Keratinocyte (primary cell): Measurements from ENCODE around the gene SHD. TPM values are rescaled to one million over a fixed set of nuclear protein-coding genes. Genes with fewer than 3 reads are reported as not detected.
A peak's percentile ranks its signal among the peaks of the same experiment; 100 is the strongest.
"Not testable (repeated sequence)": the region's sequence is repeated elsewhere in the genome, so short reads cannot be mapped to it uniquely, and the experiment has no call there.

Experiments
- DNase-seq: peaks from one replicate; pipeline ENCODE4 v3.0.0-alpha.2; 2011; ENCODE audit warnings: low read depth, missing footprints, low spot score
- FAIRE-seq: peaks from 2 replicates; lab custom pipeline; 2011; peaks lifted over from hg19 to GRCh38; lab: Jason Lieb, UNC
- H2AFZ ChIP-seq: 2 replicates; pipeline ENCODE4 v1.6.0; 2012; ENCODE audit warnings: low read length, control low read depth, inconsistent platforms; ENCODE audit not compliant: control insufficient read depth
- H3K27ac ChIP-seq: 2 replicates; pipeline ENCODE4 v1.5.1; 2011; ENCODE audit warnings: low read length; ENCODE audit not compliant: control insufficient read depth, insufficient read depth
- H3K27me3 ChIP-seq: 3 replicates; pipeline ENCODE4 v1.6.0; 2011; ENCODE audit warnings: low read length; ENCODE audit not compliant: control insufficient read depth, insufficient read depth; ENCODE audit errors: extremely low read depth
- H3K36me3 ChIP-seq, 2 experiments: 2 replicates in 1 of 2; 3 replicates in 1 of 2; pipeline ENCODE4 v1.5.1; 2011; ENCODE audit warnings: low read length in 2 of 2, mild to moderate bottlenecking in 1 of 2; ENCODE audit not compliant: control insufficient read depth in 2 of 2, insufficient read depth in 2 of 2; ENCODE audit errors: extremely low read depth in 1 of 2
- H3K4me1 ChIP-seq: 3 replicates; pipeline ENCODE4 v1.5.1; 2011; ENCODE audit warnings: low read length; ENCODE audit not compliant: control insufficient read depth, insufficient read depth; ENCODE audit errors: extremely low read depth
- H3K4me2 ChIP-seq: 3 replicates; pipeline ENCODE4 v1.6.0; 2011; ENCODE audit warnings: low read depth, low read length; ENCODE audit not compliant: control insufficient read depth, insufficient read depth; ENCODE audit errors: extremely low read depth
- H3K4me3 ChIP-seq, 3 experiments: fragments of 200-600 bp in 1 of 3; sonication (generic) in 1 of 3; 2 replicates in 2 of 3; 3 replicates in 1 of 3; pipeline ENCODE4 v1.5.1; 2011 to 2016; ENCODE audit warnings: low read length in 3 of 3, mild to moderate bottlenecking in 3 of 3, control low read depth in 2 of 3, inconsistent platforms in 1 of 3, low read depth in 1 of 3, mixed read lengths in 1 of 3, mixed run types in 1 of 3, moderate library complexity in 1 of 3; ENCODE audit not compliant: control insufficient read depth in 2 of 3, insufficient read depth in 2 of 3; ENCODE audit errors: extremely low read depth in 1 of 3
- H3K79me2 ChIP-seq: 2 replicates; pipeline ENCODE4 v1.6.0; 2012; ENCODE audit warnings: low read length; ENCODE audit not compliant: control insufficient read depth, insufficient read depth
- H3K9ac ChIP-seq: 3 replicates; pipeline ENCODE4 v1.6.0; 2011; ENCODE audit warnings: low read length; ENCODE audit not compliant: control insufficient read depth, insufficient read depth; ENCODE audit errors: extremely low read depth
- H3K9me1 ChIP-seq: 3 replicates; pipeline ENCODE4 v1.6.0; 2011; ENCODE audit warnings: low read length; ENCODE audit not compliant: control insufficient read depth, insufficient read depth; ENCODE audit errors: extremely low read depth
- H3K9me3 ChIP-seq: 2 replicates; pipeline ENCODE4 v1.5.1; 2012; ENCODE audit warnings: low read depth, low read length; ENCODE audit not compliant: control insufficient read depth
- H4K20me1 ChIP-seq: 3 replicates; pipeline ENCODE4 v1.6.0; 2011; ENCODE audit warnings: low read length; ENCODE audit not compliant: control insufficient read depth, insufficient read depth; ENCODE audit errors: extremely low read depth
- EZH2 ChIP-seq: IDR thresholded peaks from one replicate; pipeline ENCODE4 v1.6.1; 2012; ENCODE audit warnings: inconsistent platforms, mild to moderate bottlenecking, low read length, moderate library complexity
- dilution Hi-C: fragments of 300-500 bp; cut with MboI; formaldehyde crosslinking; loops from one replicate; pipeline ENCODE4 v1.7.0; 2020; ENCODE audit warnings: low sequenced_read_pairs; ENCODE audit not compliant: extremely low pct_ligation_motif_present
- polyA minus RNA-seq, 3 experiments: library from RNA; depleted of rRNA, polyadenylated mRNA; stranded (reverse); fragments of >200 nt; gene quantifications; 1 replicate in 1 of 3; 2 replicates in 1 of 3; 3 replicates in 1 of 3; pipeline ENCODE4 v1.2.3, GENCODE V29; 2011
- polyA plus RNA-seq, 5 experiments: library from polyadenylated mRNA; depleted of rRNA in 3 of 5; stranded (reverse) in 3 of 5; stranded (forward) in 1 of 5; unstranded in 1 of 5; fragments of >200 nt; gene quantifications; 1 replicate in 1 of 5; 2 replicates in 3 of 5; 3 replicates in 1 of 5; pipeline versions ENCODE4 v1.2.1 to v1.2.3, GENCODE V29; 2011 to 2012; ENCODE audit warnings: missing spikeins in 2 of 5, low read depth in 1 of 5, low replicate concordance in 1 of 5
- TF ChIP-seq, protein P1 (sequence below), 3 experiments: IDR thresholded peaks in 1 of 3; conservative IDR thresholded peaks in 1 of 3; optimal IDR thresholded peaks in 1 of 3; 2 replicates in 2 of 3; 3 replicates in 1 of 3; pipeline versions ENCODE3 to v1.5.1; 2011; ENCODE audit warnings: low read length in 3 of 3, mild to moderate bottlenecking in 3 of 3, moderate library complexity in 2 of 3, control low read depth in 1 of 3, inconsistent platforms in 1 of 3; ENCODE audit not compliant: insufficient read depth in 2 of 3; ENCODE audit errors: extremely low read depth in 1 of 3

SHD gene, protein sequence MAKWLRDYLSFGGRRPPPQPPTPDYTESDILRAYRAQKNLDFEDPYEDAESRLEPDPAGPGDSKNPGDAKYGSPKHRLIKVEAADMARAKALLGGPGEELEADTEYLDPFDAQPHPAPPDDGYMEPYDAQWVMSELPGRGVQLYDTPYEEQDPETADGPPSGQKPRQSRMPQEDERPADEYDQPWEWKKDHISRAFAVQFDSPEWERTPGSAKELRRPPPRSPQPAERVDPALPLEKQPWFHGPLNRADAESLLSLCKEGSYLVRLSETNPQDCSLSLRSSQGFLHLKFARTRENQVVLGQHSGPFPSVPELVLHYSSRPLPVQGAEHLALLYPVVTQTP
- polyA plus RNA-seq (not detected in 3 replicates), polyA minus RNA-seq (not detected in 3 replicates)
- polyA plus RNA-seq (2011; ENCODE audit: low read depth), result not detected
- not detected in 2 replicates for polyA plus RNA-seq (2011; cell fraction: cytosol; rRNA removed)
- not detected in 2 replicates for polyA plus RNA-seq (2011; cell fraction: nucleus; rRNA removed)
- not detected in 2 replicates for polyA plus RNA-seq (2012; ENCODE audit: low replicate concordance)
- polyA minus RNA-seq (2011; cell fraction: cytosol; rRNA and poly(A)+ RNA removed), result not detected
- not detected in 2 replicates for polyA minus RNA-seq (2011; cell fraction: nucleus; rRNA and poly(A)+ RNA removed)

DNA sequence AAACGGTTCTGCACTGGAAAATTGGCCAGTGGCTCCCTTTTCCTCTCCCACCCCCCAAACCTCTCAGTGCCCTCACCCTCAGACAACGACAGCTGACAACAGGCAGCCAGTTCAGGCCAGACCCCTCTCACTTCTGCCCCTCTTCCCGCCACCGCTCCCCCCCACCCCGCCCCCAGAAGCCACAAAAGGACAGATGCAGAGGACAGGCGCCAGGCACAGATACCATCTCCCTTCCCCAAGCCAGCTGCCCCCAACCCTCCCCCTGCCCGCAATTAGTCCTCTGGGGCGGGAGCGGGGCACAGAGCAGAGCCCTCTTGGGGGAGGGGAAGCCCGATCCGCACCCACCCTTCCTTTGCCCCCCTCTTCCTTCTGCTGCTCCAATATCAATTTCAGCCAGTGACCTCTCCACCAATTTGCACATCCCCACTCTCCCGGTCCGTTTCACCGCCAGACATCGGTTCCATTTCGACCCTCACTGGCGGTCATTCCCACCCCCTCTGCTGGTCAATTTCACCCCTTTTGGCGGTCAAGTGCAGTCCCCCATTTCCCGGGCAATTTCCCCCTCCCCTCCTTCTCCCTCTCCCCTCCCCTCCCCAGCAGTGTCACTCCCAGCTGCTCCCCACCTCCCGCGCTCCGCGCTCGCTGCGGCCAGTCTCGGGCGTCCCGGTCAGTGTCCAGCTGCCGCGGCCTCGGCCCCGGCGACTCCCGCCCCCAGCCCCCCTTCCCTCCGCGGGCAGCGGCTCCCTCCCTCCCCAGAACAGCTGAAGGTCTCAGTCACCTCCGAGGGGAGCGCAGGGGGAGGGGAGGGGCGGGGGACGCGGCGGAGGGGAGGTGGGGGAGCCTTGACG, at the start of gene SHD:
TSS of gene SHD (plus strand) at position 848 of the 848 bp plus-strand sequence. CDS start 798 bp downstream, outside the sequence.
- FAIRE-seq, result no peak

DNA sequence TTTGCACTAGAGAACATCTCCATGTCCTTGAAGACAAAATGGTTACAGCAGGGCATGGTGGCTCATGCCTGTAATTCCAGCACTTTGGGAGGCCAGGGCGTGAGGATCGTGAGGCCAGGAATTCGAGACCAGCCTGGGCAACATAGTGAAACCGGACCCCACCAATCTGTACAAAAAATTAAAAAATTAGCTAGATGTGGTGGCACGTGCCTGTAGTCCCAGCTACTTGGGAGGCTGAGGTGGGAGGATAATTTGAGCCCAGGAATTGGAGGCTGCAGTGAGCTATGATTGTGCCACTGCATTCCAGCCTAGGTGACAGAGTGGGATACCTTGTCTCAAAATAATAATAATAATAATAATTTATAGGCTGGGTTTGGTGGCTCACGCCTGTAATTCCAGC, 48.8 kb upstream of the SHD start:
- H3K4me2 ChIP-seq, FAIRE-seq, dilution Hi-C loops: not testable (repeated sequence)

More for the DNA sequence above, at the start of gene SHD:
- no peaks in the 10 kb centered on the region for H3K4me1 ChIP-seq
- H3K36me3 ChIP-seq, result no peaks in the 10 kb centered on the region
- H3K9me1 ChIP-seq, result no peaks in the 10 kb centered on the region
- H3K9me3 ChIP-seq, result no peaks in the 10 kb centered on the region
- no peak for DNase-seq
- H3K4me2 ChIP-seq, result no peak within 1 kb of the TSS
- H3K79me2 ChIP-seq, result no peaks in the 10 kb centered on the region
- H2AFZ ChIP-seq, result no peak within 1 kb of the TSS
- TF ChIP-seq, protein P1, sequence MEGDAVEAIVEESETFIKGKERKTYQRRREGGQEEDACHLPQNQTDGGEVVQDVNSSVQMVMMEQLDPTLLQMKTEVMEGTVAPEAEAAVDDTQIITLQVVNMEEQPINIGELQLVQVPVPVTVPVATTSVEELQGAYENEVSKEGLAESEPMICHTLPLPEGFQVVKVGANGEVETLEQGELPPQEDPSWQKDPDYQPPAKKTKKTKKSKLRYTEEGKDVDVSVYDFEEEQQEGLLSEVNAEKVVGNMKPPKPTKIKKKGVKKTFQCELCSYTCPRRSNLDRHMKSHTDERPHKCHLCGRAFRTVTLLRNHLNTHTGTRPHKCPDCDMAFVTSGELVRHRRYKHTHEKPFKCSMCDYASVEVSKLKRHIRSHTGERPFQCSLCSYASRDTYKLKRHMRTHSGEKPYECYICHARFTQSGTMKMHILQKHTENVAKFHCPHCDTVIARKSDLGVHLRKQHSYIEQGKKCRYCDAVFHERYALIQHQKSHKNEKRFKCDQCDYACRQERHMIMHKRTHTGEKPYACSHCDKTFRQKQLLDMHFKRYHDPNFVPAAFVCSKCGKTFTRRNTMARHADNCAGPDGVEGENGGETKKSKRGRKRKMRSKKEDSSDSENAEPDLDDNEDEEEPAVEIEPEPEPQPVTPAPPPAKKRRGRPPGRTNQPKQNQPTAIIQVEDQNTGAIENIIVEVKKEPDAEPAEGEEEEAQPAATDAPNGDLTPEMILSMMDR (optimal IDR thresholded peaks at IDR 0.05 in 1 of 3, IDR thresholded peaks at IDR 0.05 in 1 of 3, conservative IDR thresholded peaks at IDR 0.05 in 1 of 3; ENCODE audit: extremely low read depth in 1 of 3, insufficient read depth in 2 of 3, low read length in 3 of 3), result no peak
- TF ChIP-seq EZH2, result peak; percentile 50
- H3K27me3 ChIP-seq, result peaks cover 33% of the 10 kb centered on the region
- no peak within 1 kb of the TSS for H3K4me3 ChIP-seq
- no peaks in the 10 kb centered on the region for H4K20me1 ChIP-seq
- H3K27ac ChIP-seq, result no peak within 1 kb of the TSS
- dilution Hi-C loops, result no loop called here
- H3K9ac ChIP-seq, result no peak within 1 kb of the TSS

DNA sequence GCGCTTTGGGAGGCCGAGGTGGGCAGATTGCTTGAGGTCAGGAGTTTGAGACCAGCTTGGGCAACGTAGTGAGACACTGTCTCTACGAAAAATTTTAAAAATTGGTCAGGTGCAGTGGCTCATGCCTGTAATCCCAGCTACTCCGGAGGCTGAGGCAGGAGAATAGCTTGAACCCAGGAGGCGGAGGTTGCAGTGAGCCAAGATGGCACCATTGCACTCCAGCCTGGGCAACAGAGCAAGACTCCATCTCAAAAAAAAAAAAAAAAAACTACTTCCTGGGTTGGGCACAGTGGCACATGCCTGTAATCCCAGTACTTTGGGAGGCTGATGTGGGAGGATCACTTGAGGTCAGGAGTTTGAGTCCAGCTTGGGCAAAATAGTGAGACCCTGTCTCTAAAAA, 47.5 kb upstream of the SHD start:
- DNase-seq, H3K4me1 ChIP-seq, FAIRE-seq, H3K79me2 ChIP-seq, H4K20me1 ChIP-seq, H3K9me1 ChIP-seq, dilution Hi-C loops, H3K4me3 ChIP-seq, H3K27ac ChIP-seq, H3K9ac ChIP-seq, H3K4me2 ChIP-seq, H3K9me3 ChIP-seq, H3K36me3 ChIP-seq, H2AFZ ChIP-seq: not testable (repeated sequence)
- H3K27me3 ChIP-seq, result peaks cover 15% of the 10 kb centered on the region

More for the DNA sequence above, 48.8 kb upstream of the SHD start:
- not testable (repeated sequence) for H3K9me3 ChIP-seq, H3K4me3 ChIP-seq, DNase-seq, H2AFZ ChIP-seq, H4K20me1 ChIP-seq, H3K9ac ChIP-seq, H3K9me1 ChIP-seq, H3K27ac ChIP-seq, H3K36me3 ChIP-seq, H3K4me1 ChIP-seq, H3K79me2 ChIP-seq
- H3K27me3 ChIP-seq, result peaks cover 15% of the 10 kb centered on the region

DNA sequence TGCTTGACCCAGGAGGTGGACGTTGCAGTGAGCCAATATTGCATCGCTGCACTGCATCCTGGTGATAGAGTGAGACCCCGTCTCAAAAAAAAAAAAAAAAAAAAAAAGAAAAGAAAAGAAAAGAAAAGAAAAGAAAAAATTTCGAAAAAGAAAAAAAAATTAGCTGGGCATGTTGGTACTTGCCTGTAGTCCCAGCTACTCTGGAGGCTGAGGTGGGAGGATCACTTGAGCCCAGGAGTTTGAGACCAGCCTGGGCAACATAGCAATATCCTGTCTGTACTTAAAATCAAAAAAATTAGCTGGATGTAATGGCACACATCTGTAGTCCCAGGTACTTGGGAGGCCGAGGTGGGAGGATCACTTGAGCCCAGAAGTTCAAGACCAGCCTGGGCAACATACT, 46.9 kb upstream of the SHD start:
- H3K9me3 ChIP-seq, H4K20me1 ChIP-seq, H2AFZ ChIP-seq, H3K4me2 ChIP-seq, H3K27ac ChIP-seq, FAIRE-seq, H3K9me1 ChIP-seq, H3K4me1 ChIP-seq, H3K9ac ChIP-seq, DNase-seq, H3K36me3 ChIP-seq, H3K79me2 ChIP-seq, H3K4me3 ChIP-seq, dilution Hi-C loops: not testable (repeated sequence)
- H3K27me3 ChIP-seq, result peaks cover 15% of the 10 kb centered on the region
